HepG2 (cell line): ENCODE data around the gene PRR36. TPM values are rescaled to one million over a fixed set of nuclear protein-coding genes. Genes with fewer than 3 reads are reported as not detected.

Source experiments
- ETV5 ChIP-seq: IDR thresholded peaks from 2 replicates; pipeline ENCODE4 v1.6.1; 2018; ENCODE audit warnings: missing biosample characterization, missing genetic modification reagents, inconsistent platforms, borderline replicate concordance
- HNRNPH1 ChIP-seq: fragments of 200-400 bp; formaldehyde crosslinking; optimal IDR thresholded peaks from 2 replicates; pipeline ENCODE3; 2017; ENCODE audit warnings: mild to moderate bottlenecking, low read depth, low read length
- KDM4B ChIP-seq: sonication (generic); formaldehyde crosslinking; IDR thresholded peaks from 2 replicates; pipeline ENCODE4 v1.4.0; 2020; ENCODE audit warnings: missing genetic modification reagents
- MBNL3 ChIP-seq: fragments of 250-450 bp; sonication (Bioruptor Pico); conservative IDR thresholded peaks from 2 replicates; pipeline ENCODE4 v1.8.0; 2022; ENCODE audit warnings: mild to moderate bottlenecking, inconsistent platforms
- PHF5A ChIP-seq: IDR thresholded peaks from one replicate; pipeline ENCODE4 v1.6.1; 2018; ENCODE audit warnings: low read depth, missing genetic modification reagents; ENCODE audit not compliant: unreplicated experiment
- RARA ChIP-seq: IDR thresholded peaks from 2 replicates; pipeline ENCODE4 v1.6.1; 2016; ENCODE audit warnings: missing genetic modification reagents, missing compliant biosample characterization
- SAP130 ChIP-seq: IDR thresholded peaks from 2 replicates; pipeline ENCODE4 v1.6.1; 2016; ENCODE audit warnings: low read depth
- SCMH1 ChIP-seq: sonication (generic); formaldehyde crosslinking; IDR thresholded peaks from 2 replicates; pipeline ENCODE4 v1.9.0; 2021; ENCODE audit warnings: missing genetic modification reagents, mild to moderate bottlenecking, borderline replicate concordance
- YY1 ChIP-seq: IDR thresholded peaks from 2 replicates; pipeline ENCODE4 v1.6.1; 2011; ENCODE audit warnings: low read length, low read depth, moderate library complexity, mild to moderate bottlenecking; ENCODE audit not compliant: insufficient read depth, insufficient replicate concordance
- ZNF614 ChIP-seq: IDR thresholded peaks from 2 replicates; pipeline ENCODE4 v1.6.1; 2018; ENCODE audit warnings: missing biosample characterization, missing genetic modification reagents, inconsistent platforms, borderline replicate concordance
- ZNF781 ChIP-seq: sonication (generic); formaldehyde crosslinking; IDR thresholded peaks from 2 replicates; pipeline ENCODE4 v1.5.1; 2020; ENCODE audit warnings: borderline replicate concordance, mild to moderate bottlenecking, missing genetic modification reagents; ENCODE audit errors: not compliant biosample characterization
- ZNF790 ChIP-seq: sonication (generic); formaldehyde crosslinking; IDR thresholded peaks from 2 replicates; pipeline ENCODE4 v1.8.0; 2022; ENCODE audit warnings: missing genetic modification reagents, mild to moderate bottlenecking, borderline replicate concordance
- polyA plus RNA-seq, 8 experiments: library from polyadenylated mRNA; depleted of rRNA in 3 of 8; stranded (reverse) in 7 of 8; unstranded in 1 of 8; fragments of >200 nt; fragmentation: Illumina TruSeq in 4 of 8; extraction: Trizol in 4 of 8; gene quantifications; 2 replicates each; pipeline versions ENCODE4 v1.2.1 to v1.2.3, GENCODE V29; 2011 to 2016; ENCODE audit warnings: low read depth in 4 of 8, missing spikeins in 1 of 8, mixed read lengths in 1 of 8; ENCODE audit not compliant: insufficient read depth in 1 of 8
- total RNA-seq, 5 experiments: library from RNA; depleted of rRNA; stranded (reverse); fragments of >200 nt; fragmentation: Illumina TruSeq; extraction: Trizol; gene quantifications; 2 replicates each; pipeline ENCODE4 v1.2.3, GENCODE V29; 2016; ENCODE audit warnings: low read depth in 1 of 5
- TF ChIP-seq, protein P1 (sequence below): IDR thresholded peaks from 2 replicates; pipeline ENCODE4 v1.6.1; 2016; ENCODE audit warnings: mild to moderate bottlenecking
- TF ChIP-seq, protein P2 (sequence below): sonication (generic); formaldehyde crosslinking; IDR thresholded peaks from 2 replicates; pipeline ENCODE4 v1.4.0; 2020; ENCODE audit warnings: missing genetic modification reagents, borderline replicate concordance
- TF ChIP-seq, protein P3 (sequence below): sonication (generic); formaldehyde crosslinking; IDR thresholded peaks from 2 replicates; pipeline ENCODE4 v1.5.1; 2020; ENCODE audit warnings: mild to moderate bottlenecking, missing genetic modification reagents, borderline replicate concordance
- TF ChIP-seq, protein P4 (sequence below): sonication (generic); formaldehyde crosslinking; IDR thresholded peaks from 2 replicates; pipeline ENCODE4 v1.4.0; 2020; ENCODE audit warnings: missing genetic modification reagents
- TF ChIP-seq, protein P5 (sequence below): sonication (generic); formaldehyde crosslinking; IDR thresholded peaks from 2 replicates; pipeline ENCODE4 v1.4.0; 2020; ENCODE audit warnings: missing genetic modification reagents, borderline replicate concordance

The PRR36 gene
- total and polyA plus RNA-seq, 2 of the 13 experiments (the other 11 are each of a cell fraction or from before 2014, with no cell fraction given): 0.07 to 0.17 TPM

DNA sequence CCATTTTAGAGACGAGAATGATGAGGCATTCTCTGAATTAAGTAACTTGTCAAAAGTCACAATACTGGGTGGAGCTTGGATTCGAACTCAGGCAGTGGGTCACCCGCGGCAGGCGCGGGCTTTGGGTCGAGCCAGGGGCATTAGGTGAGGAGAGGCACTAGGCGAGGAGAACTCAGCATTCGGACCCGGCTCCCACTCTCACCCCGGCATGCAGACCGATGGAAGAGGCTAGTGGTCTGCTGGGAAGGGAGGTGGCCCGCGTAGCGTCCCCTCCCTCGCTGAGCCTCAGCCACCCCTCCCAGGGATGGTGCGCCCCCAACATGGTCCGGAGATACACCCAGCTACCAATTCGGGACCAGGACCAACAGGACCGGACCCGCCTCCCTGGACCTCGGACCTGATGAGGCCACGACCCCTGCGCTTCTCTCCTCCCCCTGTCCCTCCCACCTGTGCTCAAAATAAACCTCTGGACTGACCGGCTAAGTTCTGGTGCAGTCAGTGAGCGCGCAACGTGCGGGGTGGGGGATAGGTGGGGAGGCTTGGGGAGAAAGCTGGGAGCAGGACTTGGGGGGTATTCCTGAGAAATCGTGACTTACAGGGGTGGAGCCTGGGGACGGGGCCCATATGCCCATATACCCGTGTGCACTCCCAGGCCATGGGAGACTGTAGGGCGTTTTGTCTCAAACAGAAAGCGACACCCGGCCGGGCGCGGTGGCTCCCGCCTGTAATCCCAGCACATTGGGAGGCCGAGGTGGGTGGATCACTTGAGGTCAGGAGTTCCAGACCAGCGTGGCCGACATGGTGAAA lies 44.6 kb upstream of the PRR36 start (continued):
- TF ChIP-seq, protein P1, sequence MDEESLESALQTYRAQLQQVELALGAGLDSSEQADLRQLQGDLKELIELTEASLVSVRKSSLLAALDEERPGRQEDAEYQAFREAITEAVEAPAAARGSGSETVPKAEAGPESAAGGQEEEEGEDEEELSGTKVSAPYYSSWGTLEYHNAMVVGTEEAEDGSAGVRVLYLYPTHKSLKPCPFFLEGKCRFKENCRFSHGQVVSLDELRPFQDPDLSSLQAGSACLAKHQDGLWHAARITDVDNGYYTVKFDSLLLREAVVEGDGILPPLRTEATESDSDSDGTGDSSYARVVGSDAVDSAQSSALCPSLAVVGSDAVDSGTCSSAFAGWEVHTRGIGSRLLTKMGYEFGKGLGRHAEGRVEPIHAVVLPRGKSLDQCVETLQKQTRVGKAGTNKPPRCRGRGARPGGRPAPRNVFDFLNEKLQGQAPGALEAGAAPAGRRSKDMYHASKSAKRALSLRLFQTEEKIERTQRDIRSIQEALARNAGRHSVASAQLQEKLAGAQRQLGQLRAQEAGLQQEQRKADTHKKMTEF (CRISPR knock-in tag): no peak
- TF ChIP-seq KDM4B (no peak), ZNF614 (peak; percentile 33; the same call in 1 of the 2 replicates), MBNL3 (CRISPR knock-in tag) (no peak), ETV5 (CRISPR knock-in tag) (no peak; the same call in 1 of the 2 replicates), PHF5A (CRISPR knock-in tag) (peak; percentile 45), ZNF781 (peak; percentile 36), ZNF790 (CRISPR knock-in tag) (peak; percentile 55; the same call in 1 of the 2 replicates), YY1 (no peak), SCMH1 (CRISPR knock-in tag) (no peak), HNRNPH1 (no peak), SAP130 (CRISPR knock-in tag) (peak; percentile 81), RARA (peak; percentile 63)
- TF ChIP-seq, protein P2, sequence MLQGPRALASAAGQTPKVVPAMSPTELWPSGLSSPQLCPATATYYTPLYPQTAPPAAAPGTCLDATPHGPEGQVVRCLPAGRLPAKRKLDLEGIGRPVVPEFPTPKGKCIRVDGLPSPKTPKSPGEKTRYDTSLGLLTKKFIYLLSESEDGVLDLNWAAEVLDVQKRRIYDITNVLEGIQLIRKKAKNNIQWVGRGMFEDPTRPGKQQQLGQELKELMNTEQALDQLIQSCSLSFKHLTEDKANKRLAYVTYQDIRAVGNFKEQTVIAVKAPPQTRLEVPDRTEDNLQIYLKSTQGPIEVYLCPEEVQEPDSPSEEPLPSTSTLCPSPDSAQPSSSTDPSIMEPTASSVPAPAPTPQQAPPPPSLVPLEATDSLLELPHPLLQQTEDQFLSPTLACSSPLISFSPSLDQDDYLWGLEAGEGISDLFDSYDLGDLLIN (CRISPR knock-in tag): no peak
- TF ChIP-seq, protein P3, sequence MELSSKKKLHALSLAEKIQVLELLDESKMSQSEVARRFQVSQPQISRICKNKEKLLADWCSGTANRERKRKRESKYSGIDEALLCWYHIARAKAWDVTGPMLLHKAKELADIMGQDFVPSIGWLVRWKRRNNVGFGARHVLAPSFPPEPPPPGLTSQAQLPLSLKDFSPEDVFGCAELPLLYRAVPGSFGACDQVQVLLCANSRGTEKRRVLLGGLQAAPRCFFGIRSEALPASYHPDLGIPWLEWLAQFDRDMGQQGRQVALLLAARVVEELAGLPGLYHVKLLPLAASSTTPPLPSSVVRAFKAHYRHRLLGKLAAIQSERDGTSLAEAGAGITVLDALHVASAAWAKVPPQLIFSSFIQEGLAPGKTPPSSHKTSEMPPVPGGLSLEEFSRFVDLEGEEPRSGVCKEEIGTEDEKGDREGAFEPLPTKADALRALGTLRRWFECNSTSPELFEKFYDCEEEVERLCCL (CRISPR knock-in tag): no peak
- TF ChIP-seq, protein P4, sequence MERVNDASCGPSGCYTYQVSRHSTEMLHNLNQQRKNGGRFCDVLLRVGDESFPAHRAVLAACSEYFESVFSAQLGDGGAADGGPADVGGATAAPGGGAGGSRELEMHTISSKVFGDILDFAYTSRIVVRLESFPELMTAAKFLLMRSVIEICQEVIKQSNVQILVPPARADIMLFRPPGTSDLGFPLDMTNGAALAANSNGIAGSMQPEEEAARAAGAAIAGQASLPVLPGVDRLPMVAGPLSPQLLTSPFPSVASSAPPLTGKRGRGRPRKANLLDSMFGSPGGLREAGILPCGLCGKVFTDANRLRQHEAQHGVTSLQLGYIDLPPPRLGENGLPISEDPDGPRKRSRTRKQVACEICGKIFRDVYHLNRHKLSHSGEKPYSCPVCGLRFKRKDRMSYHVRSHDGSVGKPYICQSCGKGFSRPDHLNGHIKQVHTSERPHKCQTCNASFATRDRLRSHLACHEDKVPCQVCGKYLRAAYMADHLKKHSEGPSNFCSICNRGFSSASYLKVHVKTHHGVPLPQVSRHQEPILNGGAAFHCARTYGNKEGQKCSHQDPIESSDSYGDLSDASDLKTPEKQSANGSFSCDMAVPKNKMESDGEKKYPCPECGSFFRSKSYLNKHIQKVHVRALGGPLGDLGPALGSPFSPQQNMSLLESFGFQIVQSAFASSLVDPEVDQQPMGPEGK (CRISPR knock-in tag): peak; percentile 94
- TF ChIP-seq, protein P5, sequence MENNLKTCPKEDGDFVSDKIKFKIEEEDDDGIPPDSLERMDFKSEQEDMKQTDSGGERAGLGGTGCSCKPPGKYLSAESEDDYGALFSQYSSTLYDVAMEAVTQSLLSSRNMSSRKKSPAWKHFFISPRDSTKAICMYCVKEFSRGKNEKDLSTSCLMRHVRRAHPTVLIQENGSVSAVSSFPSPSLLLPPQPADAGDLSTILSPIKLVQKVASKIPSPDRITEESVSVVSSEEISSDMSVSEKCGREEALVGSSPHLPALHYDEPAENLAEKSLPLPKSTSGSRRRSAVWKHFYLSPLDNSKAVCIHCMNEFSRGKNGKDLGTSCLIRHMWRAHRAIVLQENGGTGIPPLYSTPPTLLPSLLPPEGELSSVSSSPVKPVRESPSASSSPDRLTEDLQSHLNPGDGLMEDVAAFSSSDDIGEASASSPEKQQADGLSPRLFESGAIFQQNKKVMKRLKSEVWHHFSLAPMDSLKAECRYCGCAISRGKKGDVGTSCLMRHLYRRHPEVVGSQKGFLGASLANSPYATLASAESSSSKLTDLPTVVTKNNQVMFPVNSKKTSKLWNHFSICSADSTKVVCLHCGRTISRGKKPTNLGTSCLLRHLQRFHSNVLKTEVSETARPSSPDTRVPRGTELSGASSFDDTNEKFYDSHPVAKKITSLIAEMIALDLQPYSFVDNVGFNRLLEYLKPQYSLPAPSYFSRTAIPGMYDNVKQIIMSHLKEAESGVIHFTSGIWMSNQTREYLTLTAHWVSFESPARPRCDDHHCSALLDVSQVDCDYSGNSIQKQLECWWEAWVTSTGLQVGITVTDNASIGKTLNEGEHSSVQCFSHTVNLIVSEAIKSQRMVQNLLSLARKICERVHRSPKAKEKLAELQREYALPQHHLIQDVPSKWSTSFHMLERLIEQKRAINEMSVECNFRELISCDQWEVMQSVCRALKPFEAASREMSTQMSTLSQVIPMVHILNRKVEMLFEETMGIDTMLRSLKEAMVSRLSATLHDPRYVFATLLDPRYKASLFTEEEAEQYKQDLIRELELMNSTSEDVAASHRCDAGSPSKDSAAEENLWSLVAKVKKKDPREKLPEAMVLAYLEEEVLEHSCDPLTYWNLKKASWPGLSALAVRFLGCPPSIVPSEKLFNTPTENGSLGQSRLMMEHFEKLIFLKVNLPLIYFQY: peak; percentile 94; the same call in 1 of the 2 replicates
